ENCODE data around the gene CACNA2D4. TPM values are rescaled to one million over a fixed set of nuclear protein-coding genes. Genes with fewer than 3 reads are reported as not detected.

CACNA2D4 gene
- total and polyA plus RNA-seq, 2 of the 13 experiments (the other 11 are each of a cell fraction or from before 2014, with no cell fraction given): 14.2 to 136 TPM

DNA sequence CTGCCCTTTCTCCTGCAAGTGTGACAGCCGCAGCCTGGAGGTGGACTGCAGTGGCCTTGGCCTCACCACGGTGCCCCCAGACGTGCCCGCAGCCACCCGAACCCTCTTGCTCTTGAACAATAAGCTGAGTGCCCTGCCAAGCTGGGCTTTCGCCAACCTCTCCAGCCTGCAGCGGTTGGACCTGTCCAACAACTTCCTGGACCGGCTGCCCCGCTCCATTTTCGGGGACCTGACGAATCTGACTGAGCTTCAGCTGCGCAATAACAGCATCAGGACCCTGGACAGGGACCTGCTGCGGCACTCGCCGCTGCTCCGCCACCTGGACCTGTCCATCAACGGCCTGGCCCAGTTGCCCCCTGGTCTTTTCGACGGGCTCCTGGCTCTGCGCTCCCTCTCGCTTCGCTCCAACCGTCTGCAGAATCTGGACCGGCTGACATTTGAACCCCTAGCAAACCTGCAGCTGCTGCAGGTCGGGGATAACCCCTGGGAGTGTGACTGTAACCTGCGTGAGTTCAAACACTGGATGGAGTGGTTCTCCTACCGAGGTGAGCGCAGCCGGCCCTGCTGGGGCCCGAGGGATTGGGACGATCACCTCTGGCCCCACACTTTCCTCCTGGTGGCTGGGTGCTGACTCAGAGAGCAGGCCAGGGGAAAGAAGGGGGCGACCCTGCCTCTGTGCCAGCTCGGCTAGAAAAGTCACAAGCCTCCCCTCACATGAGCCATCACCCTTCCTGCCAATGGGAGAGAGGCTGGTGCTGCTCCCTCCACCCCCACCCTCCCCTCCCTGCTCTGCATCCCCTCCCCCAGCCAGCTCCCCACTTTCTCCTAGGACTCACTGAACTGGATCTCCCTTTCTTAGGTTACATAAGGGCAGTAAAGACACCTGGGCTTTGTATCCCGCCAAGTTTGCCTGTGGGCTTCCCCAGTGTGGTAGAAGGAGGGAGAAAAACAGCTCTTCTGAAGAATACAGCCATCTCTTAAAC is 87.2 kb downstream of the CACNA2D4 start:
- WGBS (ENCODE audit: low lambda C conversion rate): 11% methylated on average over 10 of the region's 34 CpGs
- Histone ChIP-seq H3K4me2 (ENCODE audit: low read depth, low read length) (peak overlapping the region; percentile 48; the same call in 1 of the 2 replicates), H2AFZ (ENCODE audit: low read length) (no peak overlapping the region), H3K4me3 (replicated peaks in 1 of 3; ENCODE audit: insufficient read depth in 1 of 3, low read depth in 2 of 3, low read length in 3 of 3) (no peak overlapping the region), H3K79me2 (ENCODE audit: insufficient read depth, low read length) (no peaks in the 10 kb centered on the region), H3K27me3 (ENCODE audit: control insufficient read depth in 1 of 2, insufficient read depth in 2 of 2, low read length in 2 of 2) (peaks cover 6 to 50% of the 10 kb centered on the region in 2 experiments; a peak in 4 of 5 replicates), H3K9ac (ENCODE audit: insufficient read depth, low read depth, low read length) (no peak overlapping the region), H3K9me3 (ENCODE audit: low read length) (no peaks in the 10 kb centered on the region), H3K36me3 (replicated peaks in 1 of 2; ENCODE audit: control insufficient read depth in 1 of 2, insufficient read depth in 2 of 2, low read length in 2 of 2) (no peaks in the 10 kb centered on the region), H3K4me1 (ENCODE audit: insufficient read depth, low read length) (peaks cover 29% of the 10 kb centered on the region), H4K20me1 (ENCODE audit: insufficient read depth, low read length) (no peaks in the 10 kb centered on the region), H3K27ac (ENCODE audit: extremely low read length, insufficient read depth, low read length) (no peak overlapping the region)
- BruUV-seq (replicated peaks): no TSS peak
- peak; percentile 57 for FAIRE-seq
- intact Hi-C loops (cut with micrococcal nuclease; ENCODE audit: unreplicated experiment): no loop called here
- CTCF ChIA-PET (ENCODE audit: low intra/inter-chr PET ratio, low total read pairs): no interaction called here
- POLR2A ChIA-PET: no interaction called here
- in situ Hi-C loops (cut with HindIII; ENCODE audit: extremely low pct_ligation_motif_present, low pct_unique_long_range_greater_than_20kb): no loop called here
- peak; percentile 55 for DNase-seq (ENCODE audit: low spot score)
- ATAC-seq: peak; percentile 86
- TF ChIP-seq, protein P1, sequence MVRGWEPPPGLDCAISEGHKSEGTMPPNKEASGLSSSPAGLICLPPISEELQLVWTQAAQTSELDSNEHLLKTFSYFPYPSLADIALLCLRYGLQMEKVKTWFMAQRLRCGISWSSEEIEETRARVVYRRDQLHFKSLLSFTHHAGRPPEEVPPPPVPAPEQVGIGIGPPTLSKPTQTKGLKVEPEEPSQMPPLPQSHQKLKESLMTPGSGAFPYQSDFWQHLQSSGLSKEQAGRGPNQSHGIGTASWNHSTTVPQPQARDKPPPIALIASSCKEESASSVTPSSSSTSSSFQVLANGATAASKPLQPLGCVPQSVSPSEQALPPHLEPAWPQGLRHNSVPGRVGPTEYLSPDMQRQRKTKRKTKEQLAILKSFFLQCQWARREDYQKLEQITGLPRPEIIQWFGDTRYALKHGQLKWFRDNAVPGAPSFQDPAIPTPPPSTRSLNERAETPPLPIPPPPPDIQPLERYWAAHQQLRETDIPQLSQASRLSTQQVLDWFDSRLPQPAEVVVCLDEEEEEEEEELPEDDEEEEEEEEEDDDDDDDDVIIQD (CRISPR knock-in tag; IDR thresholded peaks at IDR 0.05; ENCODE audit: low read depth): peak; percentile 52; the same call in 1 of the 2 replicates
- peak; percentile 86 for TF ChIP-seq ZNF557 (CRISPR knock-in tag; IDR thresholded peaks at IDR 0.05)
- peak; percentile 79 for TF ChIP-seq KAT8 (CRISPR knock-in tag; IDR thresholded peaks at IDR 0.05)
- TF ChIP-seq NFE2 (CRISPR knock-in tag; IDR thresholded peaks at IDR 0.05): peak; percentile 48; the same call in 1 of the 2 replicates
- TF ChIP-seq, protein P2, sequence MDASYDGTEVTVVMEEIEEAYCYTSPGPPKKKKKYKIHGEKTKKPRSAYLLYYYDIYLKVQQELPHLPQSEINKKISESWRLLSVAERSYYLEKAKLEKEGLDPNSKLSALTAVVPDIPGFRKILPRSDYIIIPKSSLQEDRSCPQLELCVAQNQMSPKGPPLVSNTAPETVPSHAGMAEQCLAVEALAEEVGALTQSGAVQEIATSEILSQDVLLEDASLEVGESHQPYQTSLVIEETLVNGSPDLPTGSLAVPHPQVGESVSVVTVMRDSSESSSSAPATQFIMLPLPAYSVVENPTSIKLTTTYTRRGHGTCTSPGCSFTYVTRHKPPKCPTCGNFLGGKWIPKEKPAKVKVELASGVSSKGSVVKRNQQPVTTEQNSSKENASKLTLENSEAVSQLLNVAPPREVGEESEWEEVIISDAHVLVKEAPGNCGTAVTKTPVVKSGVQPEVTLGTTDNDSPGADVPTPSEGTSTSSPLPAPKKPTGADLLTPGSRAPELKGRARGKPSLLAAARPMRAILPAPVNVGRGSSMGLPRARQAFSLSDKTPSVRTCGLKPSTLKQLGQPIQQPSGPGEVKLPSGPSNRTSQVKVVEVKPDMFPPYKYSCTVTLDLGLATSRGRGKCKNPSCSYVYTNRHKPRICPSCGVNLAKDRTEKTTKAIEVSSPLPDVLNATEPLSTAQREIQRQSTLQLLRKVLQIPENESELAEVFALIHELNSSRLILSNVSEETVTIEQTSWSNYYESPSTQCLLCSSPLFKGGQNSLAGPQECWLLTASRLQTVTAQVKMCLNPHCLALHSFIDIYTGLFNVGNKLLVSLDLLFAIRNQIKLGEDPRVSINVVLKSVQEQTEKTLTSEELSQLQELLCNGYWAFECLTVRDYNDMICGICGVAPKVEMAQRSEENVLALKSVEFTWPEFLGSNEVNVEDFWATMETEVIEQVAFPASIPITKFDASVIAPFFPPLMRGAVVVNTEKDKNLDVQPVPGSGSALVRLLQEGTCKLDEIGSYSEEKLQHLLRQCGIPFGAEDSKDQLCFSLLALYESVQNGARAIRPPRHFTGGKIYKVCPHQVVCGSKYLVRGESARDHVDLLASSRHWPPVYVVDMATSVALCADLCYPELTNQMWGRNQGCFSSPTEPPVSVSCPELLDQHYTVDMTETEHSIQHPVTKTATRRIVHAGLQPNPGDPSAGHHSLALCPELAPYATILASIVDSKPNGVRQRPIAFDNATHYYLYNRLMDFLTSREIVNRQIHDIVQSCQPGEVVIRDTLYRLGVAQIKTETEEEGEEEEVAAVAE (CRISPR knock-in tag; IDR thresholded peaks at IDR 0.05; ENCODE audit: borderline replicate concordance): peak; percentile 84
- peak; percentile 98 for TF ChIP-seq MEIS2 (CRISPR knock-in tag; IDR thresholded peaks at IDR 0.05)
- peak; percentile 86; the same call in 1 of the 2 replicates for TF ChIP-seq ZNF792 (CRISPR knock-in tag; IDR thresholded peaks at IDR 0.05)
- TF ChIP-seq HOXA5 (CRISPR knock-in tag; IDR thresholded peaks at IDR 0.05): peak; percentile 97
- TF ChIP-seq, protein P3, sequence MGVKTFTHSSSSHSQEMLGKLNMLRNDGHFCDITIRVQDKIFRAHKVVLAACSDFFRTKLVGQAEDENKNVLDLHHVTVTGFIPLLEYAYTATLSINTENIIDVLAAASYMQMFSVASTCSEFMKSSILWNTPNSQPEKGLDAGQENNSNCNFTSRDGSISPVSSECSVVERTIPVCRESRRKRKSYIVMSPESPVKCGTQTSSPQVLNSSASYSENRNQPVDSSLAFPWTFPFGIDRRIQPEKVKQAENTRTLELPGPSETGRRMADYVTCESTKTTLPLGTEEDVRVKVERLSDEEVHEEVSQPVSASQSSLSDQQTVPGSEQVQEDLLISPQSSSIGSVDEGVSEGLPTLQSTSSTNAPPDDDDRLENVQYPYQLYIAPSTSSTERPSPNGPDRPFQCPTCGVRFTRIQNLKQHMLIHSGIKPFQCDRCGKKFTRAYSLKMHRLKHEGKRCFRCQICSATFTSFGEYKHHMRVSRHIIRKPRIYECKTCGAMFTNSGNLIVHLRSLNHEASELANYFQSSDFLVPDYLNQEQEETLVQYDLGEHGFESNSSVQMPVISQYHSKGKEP (CRISPR knock-in tag; IDR thresholded peaks at IDR 0.05): peak; percentile 96; the same call in 1 of the 2 replicates
- TF ChIP-seq, protein P4, sequence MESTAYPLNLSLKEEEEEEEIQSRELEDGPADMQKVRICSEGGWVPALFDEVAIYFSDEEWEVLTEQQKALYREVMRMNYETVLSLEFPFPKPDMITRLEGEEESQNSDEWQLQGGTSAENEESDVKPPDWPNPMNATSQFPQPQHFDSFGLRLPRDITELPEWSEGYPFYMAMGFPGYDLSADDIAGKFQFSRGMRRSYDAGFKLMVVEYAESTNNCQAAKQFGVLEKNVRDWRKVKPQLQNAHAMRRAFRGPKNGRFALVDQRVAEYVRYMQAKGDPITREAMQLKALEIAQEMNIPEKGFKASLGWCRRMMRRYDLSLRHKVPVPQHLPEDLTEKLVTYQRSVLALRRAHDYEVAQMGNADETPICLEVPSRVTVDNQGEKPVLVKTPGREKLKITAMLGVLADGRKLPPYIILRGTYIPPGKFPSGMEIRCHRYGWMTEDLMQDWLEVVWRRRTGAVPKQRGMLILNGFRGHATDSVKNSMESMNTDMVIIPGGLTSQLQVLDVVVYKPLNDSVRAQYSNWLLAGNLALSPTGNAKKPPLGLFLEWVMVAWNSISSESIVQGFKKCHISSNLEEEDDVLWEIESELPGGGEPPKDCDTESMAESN (CRISPR knock-in tag; conservative IDR thresholded peaks at IDR 0.05): peak; percentile 69; the same call in 1 of the 2 replicates
- TF ChIP-seq ZFYVE20 (CRISPR knock-in tag; IDR thresholded peaks at IDR 0.05; ENCODE audit: borderline replicate concordance, low read depth): peak; percentile 69; the same call in 1 of the 2 replicates
- TF ChIP-seq ZNF768 (CRISPR knock-in tag; IDR thresholded peaks at IDR 0.05): peak; percentile 82; the same call in 1 of the 2 replicates
- peak; percentile 72; the same call in 1 of the 2 replicates for TF ChIP-seq ZNF749 (CRISPR knock-in tag; IDR thresholded peaks at IDR 0.05; ENCODE audit: borderline replicate concordance)
